Measurements from ENCODE around the gene BICD2. TPM values are rescaled to one million over a fixed set of nuclear protein-coding genes. Genes with fewer than 3 reads are reported as not detected.

Gene BICD2
- polyA plus RNA-seq, 3 donors: 27.4 to 31.5 (median 29.1) TPM

GRCh38 chr9:92749934-92750315 is 14.7 kb downstream of the BICD2 start:
- DNase-seq: no peak

GRCh38 chr9:92749071-92749933 is 15.3 kb downstream of the BICD2 start:
- DNase-seq: no peak

GRCh38 chr9:92748233-92748497 is 16.5 kb downstream of the BICD2 start:
- no peak for DNase-seq

GRCh38 chr9:92747459-92748232 is 17.0 kb downstream of the BICD2 start:
- no peak for DNase-seq

- DNase-seq: no peak
Measured at GRCh38 chr9:92746567-92747458, 17.8 kb downstream of the BICD2 start.

- DNase-seq: no peak
Measured at GRCh38 chr9:92745881-92746280, 18.8 kb downstream of the BICD2 start.

GRCh38 chr9:92745331-92745730 is 19.3 kb downstream of the BICD2 start:
- no peak for DNase-seq

- DNase-seq: no peak
Measured at GRCh38 chr9:92740969-92741368, 23.7 kb downstream of the BICD2 start.

GRCh38 chr9:92740446-92740961 is 24.1 kb downstream of the BICD2 start:
- no peak for DNase-seq

GRCh38 chr9:92740009-92740408 is 24.6 kb downstream of the BICD2 start:
- no peak for DNase-seq

GRCh38 chr9:92739346-92739970 is 25.2 kb downstream of the BICD2 start:
- no peak for DNase-seq

GRCh38 chr9:92738661-92739081 is 26.0 kb downstream of the BICD2 start:
- no peak for DNase-seq

- no peak for DNase-seq
Measured at GRCh38 chr9:92737611-92738299, 26.9 kb downstream of the BICD2 start.

- DNase-seq: no peak
Measured at GRCh38 chr9:92737216-92737606, 27.4 kb downstream of the BICD2 start.

- no peak for DNase-seq
Measured at GRCh38 chr9:92736563-92737215, 27.9 kb downstream of the BICD2 start.

GRCh38 chr9:92735636-92736562 is 28.7 kb downstream of the BICD2 start:
- DNase-seq: no peak

- no peak for DNase-seq
Measured at GRCh38 chr9:92734931-92735635, 29.6 kb downstream of the BICD2 start.

GRCh38 chr9:92730897-92731296 is 33.7 kb downstream of the BICD2 start:
- DNase-seq: no peak

- no peak for DNase-seq
Measured at GRCh38 chr9:92729735-92730155, 34.9 kb downstream of the BICD2 start.

Measured in renal pelvis (tissue), 4 donors.